HG03280 (cell line): ENCODE data around the gene SLC51B.
"Not testable (repeated sequence)": the region's sequence is repeated elsewhere in the genome, so short reads cannot be mapped to it uniquely, and the experiment has no call there.

Experiments used
- ATAC-seq: cut with Tn5 transposase; IDR thresholded peaks from one replicate; pipeline ENCODE4 v1.9.1; 2021; ENCODE audit warnings: mild to moderate bottlenecking, moderate library complexity; ENCODE audit not compliant: unreplicated experiment

The SLC51B gene

GRCh38 chr15:65096481-65097385, 51.5 kb downstream of the SLC51B start:
- no peak for ATAC-seq

DNA sequence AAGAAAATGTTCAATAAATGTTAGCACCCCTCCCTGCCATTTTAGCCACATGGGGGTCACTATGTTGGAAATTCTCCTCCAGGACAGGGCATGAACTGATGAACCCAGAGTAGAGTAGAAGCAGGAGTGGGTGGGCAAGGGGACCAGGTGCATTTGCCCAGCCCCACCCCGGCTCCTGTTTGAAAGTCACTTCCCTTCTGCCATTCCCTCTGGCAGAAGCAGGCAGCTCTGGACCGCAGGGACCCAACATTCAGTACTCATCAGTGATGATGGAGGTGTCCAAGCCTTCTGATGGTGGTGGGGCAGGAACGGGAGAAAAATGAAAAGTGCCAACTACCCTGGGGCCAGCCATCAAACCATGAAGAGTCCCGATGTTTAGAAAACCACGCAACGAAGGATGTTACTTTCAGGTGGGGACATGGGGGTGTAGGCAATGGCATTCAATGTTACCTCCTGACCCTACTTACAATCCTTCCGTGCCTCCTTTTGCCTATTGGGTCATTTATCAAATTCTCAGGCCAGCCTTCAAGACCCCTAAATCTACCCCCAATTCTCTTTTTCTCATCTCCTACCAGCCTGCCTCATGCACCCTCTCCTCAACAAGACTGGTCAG, 52.6 kb downstream of the SLC51B start:
- ATAC-seq: no peak

GRCh38 chr15:65099336-65099735, 54.1 kb downstream of the SLC51B start:
- no peak for ATAC-seq

DNA sequence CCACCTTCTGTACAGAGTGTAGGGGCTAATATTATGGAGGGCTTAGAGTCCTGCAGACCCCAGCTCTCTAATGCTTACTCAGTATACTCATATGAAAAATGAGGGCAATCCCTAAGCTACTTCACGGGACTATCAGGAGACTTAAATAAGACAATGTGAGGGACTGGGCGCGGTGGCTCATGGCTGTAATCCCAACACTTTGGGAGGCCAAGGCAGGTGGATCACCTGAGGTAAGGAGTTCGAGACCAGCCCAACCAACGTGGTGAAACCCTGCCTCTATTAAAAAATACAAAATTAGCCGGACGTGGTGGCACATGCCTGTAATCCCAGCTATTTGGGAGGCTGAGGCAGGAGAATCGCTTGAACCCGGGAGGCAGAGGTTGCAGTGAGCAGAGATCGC, 54.6 kb downstream of the SLC51B start:
- ATAC-seq: not testable (repeated sequence)

- no peak for ATAC-seq
These were observed 55.3 kb downstream of the SLC51B start for GRCh38 chr15:65100442-65100841.

DNA sequence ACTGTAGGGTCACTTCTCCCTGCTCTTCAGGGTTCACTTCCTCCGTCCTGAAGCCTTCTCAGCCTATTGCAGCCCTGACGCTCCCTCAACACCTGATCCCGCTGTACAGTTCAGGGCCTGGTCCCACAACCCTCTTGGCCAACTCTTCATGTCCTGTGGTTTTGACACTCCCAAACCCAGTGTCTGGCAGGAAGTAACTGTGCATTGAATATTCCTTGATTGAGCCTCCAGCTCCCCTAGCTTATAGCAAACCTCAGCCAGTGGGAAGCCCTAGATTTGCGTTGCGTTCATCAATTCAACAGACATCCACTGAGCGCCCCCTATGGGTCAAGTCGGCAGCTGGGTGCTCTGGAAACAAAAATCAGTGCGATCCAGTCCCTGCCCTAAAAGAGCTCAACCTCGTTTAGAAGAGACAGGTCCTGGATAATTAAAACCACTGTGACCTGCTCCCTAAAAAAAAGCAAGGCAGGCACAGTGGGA, 56.3 kb downstream of the SLC51B start:
- no peak for ATAC-seq

DNA sequence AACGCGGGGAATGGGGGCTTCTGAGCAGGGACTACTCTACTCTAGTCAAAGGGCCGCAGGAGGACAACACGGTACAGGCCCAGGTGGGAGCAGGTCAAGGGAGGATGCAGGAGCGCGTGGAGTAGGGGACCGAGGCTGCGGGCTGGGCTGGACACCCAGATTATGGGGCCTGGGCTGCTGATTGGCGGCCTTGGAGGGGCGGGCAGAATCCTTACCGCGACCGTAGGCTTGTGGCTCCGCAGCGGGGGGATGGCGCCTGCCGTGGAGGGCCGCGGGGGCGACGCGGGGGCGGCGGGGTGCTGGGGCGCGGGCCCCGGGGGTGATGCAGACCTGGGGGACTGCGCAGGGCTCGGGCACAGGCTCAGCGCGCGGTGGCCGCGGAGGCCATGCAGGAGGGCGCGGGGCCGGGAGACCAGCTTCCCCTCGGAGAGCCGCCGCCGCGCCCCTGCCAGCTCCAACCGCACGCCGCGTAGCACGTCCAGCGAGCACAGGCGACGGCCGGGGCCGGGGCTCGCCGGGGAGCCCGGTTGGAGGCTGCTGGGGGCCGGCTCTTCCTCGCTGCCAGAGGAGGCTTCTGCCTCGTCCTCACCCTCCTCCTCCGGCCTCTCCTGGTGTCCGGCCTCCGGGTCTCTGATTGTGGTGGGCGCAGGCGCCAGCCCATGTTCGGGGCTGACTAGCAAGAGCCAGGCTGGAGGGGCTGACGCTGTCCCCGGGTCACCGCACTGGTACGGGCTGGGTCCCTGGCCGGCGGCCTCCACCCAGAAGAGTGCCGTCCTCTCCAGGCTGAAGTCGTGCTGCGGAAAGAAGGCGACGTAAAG, 56.9 kb downstream of the SLC51B start:
- ATAC-seq: no peak

- no peak for ATAC-seq
These were observed 57.7 kb downstream of the SLC51B start for GRCh38 chr15:65102912-65103311.
